GM18498 (cell line): Measurements from ENCODE around the gene MAGEA9.
"Not testable (repeated sequence)": the region's sequence is repeated elsewhere in the genome, so short reads cannot be mapped to it uniquely, and the experiment has no call there.

Source experiments
- ATAC-seq: cut with Tn5 transposase; IDR thresholded peaks from one replicate; pipeline ENCODE4 v1.9.1; 2021; ENCODE audit warnings: mild to moderate bottlenecking, moderate library complexity; ENCODE audit not compliant: unreplicated experiment

The MAGEA9 gene

GRCh38 chrX:149804102-149804501, 22.4 kb downstream of the MAGEA9 start:
- no peak for ATAC-seq

GRCh38 chrX:149807747-149808458, 26.2 kb downstream of the MAGEA9 start:
- ATAC-seq: no peak

- ATAC-seq: no peak
Observed at GRCh38 chrX:149818652-149819051, 36.9 kb downstream of the MAGEA9 start.

GRCh38 chrX:149819371-149819770, 37.6 kb downstream of the MAGEA9 start:
- ATAC-seq: no peak

GRCh38 chrX:149825424-149825823, 43.7 kb downstream of the MAGEA9 start:
- ATAC-seq: no peak

GRCh38 chrX:149827254-149827653, 45.5 kb downstream of the MAGEA9 start:
- ATAC-seq: no peak

- ATAC-seq: peak; percentile 42
Observed at GRCh38 chrX:149829751-149830191, 48.0 kb downstream of the MAGEA9 start.

GRCh38 chrX:149830192-149830873, 48.6 kb downstream of the MAGEA9 start:
- ATAC-seq: peak; percentile 74

GRCh38 chrX:149831473-149831872, 49.7 kb downstream of the MAGEA9 start:
- no peak for ATAC-seq

- not testable (repeated sequence) for ATAC-seq
Observed at GRCh38 chrX:149836728-149837127, 55.0 kb downstream of the MAGEA9 start.

- no peak for ATAC-seq
Observed at GRCh38 chrX:149837167-149837566, 55.4 kb downstream of the MAGEA9 start.
